ENCODE data around the gene F10.

GRCh38 chr13:113115363-113116205 lies 7.0 kb upstream of the F10 start:
- TF ChIP-seq, protein P1, sequence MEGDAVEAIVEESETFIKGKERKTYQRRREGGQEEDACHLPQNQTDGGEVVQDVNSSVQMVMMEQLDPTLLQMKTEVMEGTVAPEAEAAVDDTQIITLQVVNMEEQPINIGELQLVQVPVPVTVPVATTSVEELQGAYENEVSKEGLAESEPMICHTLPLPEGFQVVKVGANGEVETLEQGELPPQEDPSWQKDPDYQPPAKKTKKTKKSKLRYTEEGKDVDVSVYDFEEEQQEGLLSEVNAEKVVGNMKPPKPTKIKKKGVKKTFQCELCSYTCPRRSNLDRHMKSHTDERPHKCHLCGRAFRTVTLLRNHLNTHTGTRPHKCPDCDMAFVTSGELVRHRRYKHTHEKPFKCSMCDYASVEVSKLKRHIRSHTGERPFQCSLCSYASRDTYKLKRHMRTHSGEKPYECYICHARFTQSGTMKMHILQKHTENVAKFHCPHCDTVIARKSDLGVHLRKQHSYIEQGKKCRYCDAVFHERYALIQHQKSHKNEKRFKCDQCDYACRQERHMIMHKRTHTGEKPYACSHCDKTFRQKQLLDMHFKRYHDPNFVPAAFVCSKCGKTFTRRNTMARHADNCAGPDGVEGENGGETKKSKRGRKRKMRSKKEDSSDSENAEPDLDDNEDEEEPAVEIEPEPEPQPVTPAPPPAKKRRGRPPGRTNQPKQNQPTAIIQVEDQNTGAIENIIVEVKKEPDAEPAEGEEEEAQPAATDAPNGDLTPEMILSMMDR (conservative IDR thresholded peaks at IDR 0.05; ENCODE audit: low read depth, low read length): no peak
- no peak for TF ChIP-seq EZH2 (IDR thresholded peaks at IDR 0.05; ENCODE audit: borderline replicate concordance, low read depth, low read length, poor library complexity, severe bottlenecking)

Measured in A673 (cell line).